Mucosa of descending colon (tissue), 3 donors: ENCODE data around the gene SSTR3. TPM values are rescaled to one million over a fixed set of nuclear protein-coding genes. Genes with fewer than 3 reads are reported as not detected.

Experiments used
- ATAC-seq: fragments of 200-7000 bp; cut with Tn5 transposase; one replicate; pipeline ENCODE4 v1.9.1; 2020; ENCODE audit warnings: mild to moderate bottlenecking, moderate library complexity
- DNase-seq, 3 donors: peaks; one replicate each; pipeline ENCODE4 v3.0.0-alpha.2; 2020
- H3K36me3 ChIP-seq: fragments of 200-600 bp; one replicate; pipeline ENCODE4 v1.8.0; 2021; ENCODE audit warnings: low read depth, mild to moderate bottlenecking
- H3K4me1 ChIP-seq: fragments of 200-600 bp; one replicate; pipeline ENCODE4 v1.8.0; 2021; ENCODE audit warnings: low read depth, mild to moderate bottlenecking
- H3K4me3 ChIP-seq: fragments of 200-600 bp; one replicate; pipeline ENCODE4 v1.8.0; 2021; ENCODE audit warnings: mild to moderate bottlenecking
- H3K9me3 ChIP-seq: fragments of 200-600 bp; one replicate; pipeline ENCODE4 v1.8.0; 2021; ENCODE audit warnings: mild to moderate bottlenecking
- CTCF ChIP-seq: fragments of 200-600 bp; IDR thresholded peaks from one replicate; pipeline ENCODE4 v1.8.0; 2022; ENCODE audit warnings: antibody characterized with exemption, mild to moderate bottlenecking
- intact Hi-C, 2 donors: fragments of 100-400 bp; cut with DNase I in 1 of 2; cut with micrococcal nuclease in 1 of 2; formaldehyde crosslinking; loops; one replicate each; pipeline versions ENCODE4 v1.11.0 to v1.11.1; 2022; cut with DNase I, micrococcal nuclease
- total RNA-seq, 3 donors: library from RNA; stranded (reverse); fragmentation: NEBNext Ultra II Directional in 2 of 3; extraction: Animal tissue kit (Norgen Biotek cat#: 25700) in 2 of 3; gene quantifications; one replicate each; pipeline versions ENCODE4 v1.2.1 to v1.2.4, GENCODE V29; 2021 to 2023
- donor health status: DM: no; HTN: no; CAD: no; lungs with moderate emphysema.
- donor health status: DM: no; HTN: no; CAD: no.
- donor health status: DM: no; HTN: yes; CAD: no.

The SSTR3 gene
- total RNA-seq, 3 donors from 2014 or later = 0.09 to 0.10 TPM; not detected in 1

GRCh38 chr22:37230673-37231405 lies 18.6 kb upstream of the SSTR3 start:
- ATAC-seq = peak; percentile 12
- H3K9me3 ChIP-seq = no peaks in the 10 kb centered on the region
- no peak for TF ChIP-seq CTCF
- H3K36me3 ChIP-seq = no peaks in the 10 kb centered on the region
- H3K4me3 ChIP-seq = no peak overlapping the region
- peaks cover 13% of the 10 kb centered on the region for H3K4me1 ChIP-seq
- intact Hi-C loops = no loop called here
- peak in 2 of 3 donors; percentile 24 to 63 for DNase-seq

- H3K4me3 ChIP-seq = no peak overlapping the region
- intact Hi-C loops = no loop called here
- no peaks in the 10 kb centered on the region for H3K9me3 ChIP-seq
Observed at GRCh38 chr22:37229805-37230672, 17.8 kb upstream of the SSTR3 start.

GRCh38 chr22:37229012-37229804 lies 16.9 kb upstream of the SSTR3 start:
- Histone ChIP-seq H3K4me3 (no peak overlapping the region), H3K36me3 (no peaks in the 10 kb centered on the region), H3K4me1 (peaks cover 13% of the 10 kb centered on the region), H3K9me3 (no peaks in the 10 kb centered on the region)
- DNase-seq (peak in 1 of 3 donors; percentile 58), ATAC-seq (peak; percentile 41)
- intact Hi-C loops = no loop called here
- no peak for TF ChIP-seq CTCF

More at GRCh38 chr22:37229805-37230672, 17.8 kb upstream of the SSTR3 start:
- ATAC-seq (peak; percentile 84), DNase-seq (peak; percentile 69 to 89 (median 69))
- H3K4me1 ChIP-seq = peaks cover 13% of the 10 kb centered on the region
- no peaks in the 10 kb centered on the region for H3K36me3 ChIP-seq
- TF ChIP-seq CTCF = no peak

GRCh38 chr22:37228106-37229011 lies 16.1 kb upstream of the SSTR3 start:
- no peak for TF ChIP-seq CTCF
- Histone ChIP-seq H3K9me3 (no peaks in the 10 kb centered on the region), H3K4me3 (no peak overlapping the region), H3K36me3 (no peaks in the 10 kb centered on the region), H3K4me1 (peaks cover 13% of the 10 kb centered on the region)
- DNase-seq (peak in 1 of 3 donors; percentile 73), ATAC-seq (peak; percentile 34)
- intact Hi-C loops = no loop called here
